Loucy (cell line): Measurements from ENCODE around the gene ZNF263.

Experiments used
- EZH2phosphoT487 ChIP-seq: fragments of 200-600 bp; IDR thresholded peaks from 2 replicates; pipeline ENCODE4 v1.6.1; 2018; ENCODE audit warnings: antibody characterized with exemption, mild to moderate bottlenecking, moderate library complexity, borderline replicate concordance
- TF ChIP-seq, protein P1 (sequence below): fragments of 200-600 bp; sonication (generic); conservative IDR thresholded peaks from 2 replicates; pipeline ENCODE4 v1.5.1; 2014; ENCODE audit warnings: mild to moderate bottlenecking, antibody characterized with exemption, low read length

GRCh38 chr16:3256146-3256865 lies 27.0 kb upstream of the ZNF263 start, which contains the start of gene MEFV:
- TF ChIP-seq, protein P1, sequence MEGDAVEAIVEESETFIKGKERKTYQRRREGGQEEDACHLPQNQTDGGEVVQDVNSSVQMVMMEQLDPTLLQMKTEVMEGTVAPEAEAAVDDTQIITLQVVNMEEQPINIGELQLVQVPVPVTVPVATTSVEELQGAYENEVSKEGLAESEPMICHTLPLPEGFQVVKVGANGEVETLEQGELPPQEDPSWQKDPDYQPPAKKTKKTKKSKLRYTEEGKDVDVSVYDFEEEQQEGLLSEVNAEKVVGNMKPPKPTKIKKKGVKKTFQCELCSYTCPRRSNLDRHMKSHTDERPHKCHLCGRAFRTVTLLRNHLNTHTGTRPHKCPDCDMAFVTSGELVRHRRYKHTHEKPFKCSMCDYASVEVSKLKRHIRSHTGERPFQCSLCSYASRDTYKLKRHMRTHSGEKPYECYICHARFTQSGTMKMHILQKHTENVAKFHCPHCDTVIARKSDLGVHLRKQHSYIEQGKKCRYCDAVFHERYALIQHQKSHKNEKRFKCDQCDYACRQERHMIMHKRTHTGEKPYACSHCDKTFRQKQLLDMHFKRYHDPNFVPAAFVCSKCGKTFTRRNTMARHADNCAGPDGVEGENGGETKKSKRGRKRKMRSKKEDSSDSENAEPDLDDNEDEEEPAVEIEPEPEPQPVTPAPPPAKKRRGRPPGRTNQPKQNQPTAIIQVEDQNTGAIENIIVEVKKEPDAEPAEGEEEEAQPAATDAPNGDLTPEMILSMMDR, result no peak
- no peak for TF ChIP-seq EZH2phosphoT487
